ENCODE measurements around the gene HIVEP3. TPM values are rescaled to one million over a fixed set of nuclear protein-coding genes. Genes with fewer than 3 reads are reported as not detected.

The HIVEP3 gene
- total RNA-seq, 1 donor from 2014 or later, result 76.7 TPM

DNA sequence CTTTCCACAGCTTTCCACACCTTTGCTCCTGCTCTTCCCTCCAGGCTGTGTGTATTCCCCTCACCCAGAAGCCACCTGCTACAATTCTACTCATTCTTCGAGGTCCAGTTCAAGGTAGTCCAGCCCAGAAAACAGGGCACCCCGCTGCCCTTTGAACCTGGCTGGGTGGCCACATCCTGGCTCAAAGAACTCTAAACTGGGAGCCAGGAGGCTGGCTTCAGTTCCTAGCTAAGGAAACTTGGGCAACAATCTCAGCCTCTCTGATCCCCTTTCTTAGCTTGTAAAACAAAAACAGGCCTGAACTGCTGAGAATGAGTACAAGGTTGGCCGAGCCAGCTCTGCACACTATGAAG lies 438.9 kb downstream of the HIVEP3 start:
- intact Hi-C loops (cut with micrococcal nuclease), result no loop called here
- H3K27me3 Mint-ChIP-seq (ENCODE audit: insufficient read depth), result peaks cover 4% of the 10 kb centered on the region
- no peak for DNase-seq (ENCODE audit: low spot score)
- H3K27ac Mint-ChIP-seq, result no peak overlapping the region
- no peak overlapping the region for H3K4me3 Mint-ChIP-seq
- H3K9me3 Mint-ChIP-seq, result no peaks in the 10 kb centered on the region
- no peaks in the 10 kb centered on the region for H3K4me1 Mint-ChIP-seq (ENCODE audit: low read depth)
- no peaks in the 10 kb centered on the region for H3K36me3 Mint-ChIP-seq (ENCODE audit: low read depth)

DNA sequence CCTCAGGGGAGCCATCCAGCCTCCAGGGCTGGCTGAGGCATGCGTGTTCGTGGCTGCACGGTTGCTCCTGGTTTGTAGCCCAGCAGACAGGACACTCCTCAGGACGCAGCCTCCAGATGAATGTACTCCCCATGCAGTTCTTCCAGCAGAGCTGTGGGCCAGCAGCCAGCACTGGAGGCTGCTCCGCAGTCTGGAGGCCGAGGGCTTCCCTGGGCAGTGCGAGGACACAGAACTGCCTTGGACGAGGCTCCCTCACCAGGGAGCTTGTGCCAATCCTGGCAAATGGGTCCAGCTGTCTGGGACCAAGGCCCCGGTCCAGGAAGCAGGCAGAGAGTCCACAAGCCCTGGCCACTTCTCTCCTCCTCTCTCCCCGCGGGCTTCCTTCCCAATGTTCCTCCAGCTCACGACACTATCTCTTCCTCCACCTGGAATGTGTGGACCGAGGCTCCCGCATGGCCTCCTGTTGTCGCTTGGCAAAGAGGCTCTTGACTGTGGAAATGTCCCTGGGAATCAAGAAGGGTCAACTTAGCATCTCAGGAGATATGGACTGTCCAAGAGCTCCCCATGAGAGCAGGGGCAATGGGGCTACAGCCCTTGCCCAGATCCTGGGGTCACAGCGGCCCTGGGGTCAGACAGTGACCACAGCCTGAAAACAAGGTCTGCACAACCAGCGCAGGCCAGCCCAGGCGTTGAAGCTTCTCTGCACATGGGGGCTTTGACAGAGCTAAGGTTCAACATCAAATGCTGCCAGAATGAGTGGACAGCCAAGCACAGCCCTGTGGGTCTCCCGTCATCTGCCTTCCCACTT lies 439.5 kb downstream of the HIVEP3 start:
- DNase-seq (ENCODE audit: low spot score), result no peak
- Mint-ChIP-seq H3K27me3 (ENCODE audit: insufficient read depth) (peaks cover 4% of the 10 kb centered on the region), H3K9me3 (no peaks in the 10 kb centered on the region), H3K27ac (no peak overlapping the region), H3K4me3 (no peak overlapping the region), H3K4me1 (ENCODE audit: low read depth) (no peaks in the 10 kb centered on the region), H3K36me3 (ENCODE audit: low read depth) (no peaks in the 10 kb centered on the region)
- intact Hi-C loops (cut with micrococcal nuclease), result no loop called here

- intact Hi-C loops (cut with micrococcal nuclease), result no loop called here
- DNase-seq (ENCODE audit: low spot score), result no peak
- H3K27ac Mint-ChIP-seq, result no peak overlapping the region
- H3K36me3 Mint-ChIP-seq (ENCODE audit: low read depth), result no peaks in the 10 kb centered on the region
- peaks cover 4% of the 10 kb centered on the region for H3K27me3 Mint-ChIP-seq (ENCODE audit: insufficient read depth)
- H3K4me1 Mint-ChIP-seq (ENCODE audit: low read depth), result no peaks in the 10 kb centered on the region
- no peak overlapping the region for H3K4me3 Mint-ChIP-seq
- no peaks in the 10 kb centered on the region for H3K9me3 Mint-ChIP-seq
Measured at GRCh38 chr1:41478118-41478748, 440.5 kb downstream of the HIVEP3 start.

GRCh38 chr1:41476807-41477361 lies 441.8 kb downstream of the HIVEP3 start:
- Mint-ChIP-seq H3K27ac (no peak overlapping the region), H3K4me1 (ENCODE audit: low read depth) (no peaks in the 10 kb centered on the region), H3K4me3 (no peak overlapping the region), H3K9me3 (no peaks in the 10 kb centered on the region), H3K36me3 (ENCODE audit: low read depth) (no peaks in the 10 kb centered on the region), H3K27me3 (ENCODE audit: insufficient read depth) (peaks cover 10% of the 10 kb centered on the region)
- no peak for DNase-seq (ENCODE audit: low spot score)
- intact Hi-C loops (cut with micrococcal nuclease), result no loop called here

- H3K27me3 Mint-ChIP-seq (ENCODE audit: insufficient read depth), result peaks cover 10% of the 10 kb centered on the region
- H3K4me1 Mint-ChIP-seq (ENCODE audit: low read depth), result no peaks in the 10 kb centered on the region
- intact Hi-C loops (cut with micrococcal nuclease), result no loop called here
- H3K9me3 Mint-ChIP-seq, result no peaks in the 10 kb centered on the region
- H3K36me3 Mint-ChIP-seq (ENCODE audit: low read depth), result no peaks in the 10 kb centered on the region
- no peak for DNase-seq (ENCODE audit: low spot score)
- H3K4me3 Mint-ChIP-seq, result no peak overlapping the region
- no peak overlapping the region for H3K27ac Mint-ChIP-seq
Measured at GRCh38 chr1:41475859-41476567, 442.7 kb downstream of the HIVEP3 start.

- Mint-ChIP-seq H3K9me3 (no peaks in the 10 kb centered on the region), H3K27me3 (ENCODE audit: insufficient read depth) (peaks cover 10% of the 10 kb centered on the region), H3K4me3 (no peak overlapping the region), H3K27ac (no peak overlapping the region), H3K4me1 (ENCODE audit: low read depth) (no peaks in the 10 kb centered on the region), H3K36me3 (ENCODE audit: low read depth) (no peaks in the 10 kb centered on the region)
- intact Hi-C loops (cut with micrococcal nuclease), result no loop called here
- no peak for DNase-seq (ENCODE audit: low spot score)
Measured at GRCh38 chr1:41475346-41475745, 443.4 kb downstream of the HIVEP3 start.

DNA sequence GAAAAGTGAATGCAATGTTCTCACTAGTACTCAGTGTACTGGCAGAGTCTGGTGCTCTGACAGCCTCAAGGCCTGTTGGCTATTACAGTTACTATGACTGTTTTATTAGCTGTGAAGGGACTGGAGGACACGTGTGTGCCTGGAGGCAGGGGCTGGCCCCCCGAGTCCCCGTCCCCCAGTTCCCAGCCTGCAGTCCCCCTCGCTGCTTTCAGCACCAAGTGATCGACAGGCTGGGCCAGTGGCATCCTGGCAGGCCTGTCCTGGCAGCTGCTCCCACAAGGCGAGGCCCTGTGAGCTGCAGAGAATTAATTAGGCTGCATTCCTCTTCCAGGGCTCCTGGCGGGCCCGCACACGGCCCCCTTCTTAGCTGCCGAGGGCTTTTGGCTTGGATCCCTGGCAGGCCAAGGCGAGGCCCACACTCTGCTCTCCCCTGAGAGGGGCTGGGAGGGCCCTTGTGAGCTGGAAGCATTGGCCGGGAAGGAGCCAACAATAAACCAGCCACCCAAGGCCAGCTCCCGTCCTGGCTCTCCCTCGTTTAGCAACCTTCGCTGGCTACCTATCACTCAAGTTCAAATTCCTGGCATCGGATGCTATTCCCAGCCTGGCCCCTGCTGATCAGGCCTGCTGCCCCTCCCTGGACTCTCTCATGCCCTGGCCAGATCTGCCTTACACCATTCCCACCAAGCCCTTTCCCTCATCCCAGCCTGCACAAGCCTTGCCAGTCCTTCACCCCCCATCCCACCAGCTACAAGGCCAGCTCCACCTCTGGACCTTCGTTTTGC lies 444.0 kb downstream of the HIVEP3 start:
- H3K27ac Mint-ChIP-seq, result no peak overlapping the region
- intact Hi-C loops (cut with micrococcal nuclease), result no loop called here
- H3K27me3 Mint-ChIP-seq (ENCODE audit: insufficient read depth), result peaks cover 10% of the 10 kb centered on the region
- no peak overlapping the region for H3K4me3 Mint-ChIP-seq
- no peaks in the 10 kb centered on the region for H3K36me3 Mint-ChIP-seq (ENCODE audit: low read depth)
- no peaks in the 10 kb centered on the region for H3K4me1 Mint-ChIP-seq (ENCODE audit: low read depth)
- H3K9me3 Mint-ChIP-seq, result no peaks in the 10 kb centered on the region
- DNase-seq (ENCODE audit: low spot score), result no peak

GRCh38 chr1:41473738-41474362 lies 444.9 kb downstream of the HIVEP3 start:
- Mint-ChIP-seq H3K27me3 (ENCODE audit: insufficient read depth) (peaks cover 9% of the 10 kb centered on the region), H3K9me3 (no peaks in the 10 kb centered on the region), H3K27ac (no peak overlapping the region), H3K36me3 (ENCODE audit: low read depth) (no peaks in the 10 kb centered on the region), H3K4me1 (ENCODE audit: low read depth) (no peaks in the 10 kb centered on the region), H3K4me3 (no peak overlapping the region)
- intact Hi-C loops (cut with micrococcal nuclease), result no loop called here
- DNase-seq (ENCODE audit: low spot score), result no peak

DNA sequence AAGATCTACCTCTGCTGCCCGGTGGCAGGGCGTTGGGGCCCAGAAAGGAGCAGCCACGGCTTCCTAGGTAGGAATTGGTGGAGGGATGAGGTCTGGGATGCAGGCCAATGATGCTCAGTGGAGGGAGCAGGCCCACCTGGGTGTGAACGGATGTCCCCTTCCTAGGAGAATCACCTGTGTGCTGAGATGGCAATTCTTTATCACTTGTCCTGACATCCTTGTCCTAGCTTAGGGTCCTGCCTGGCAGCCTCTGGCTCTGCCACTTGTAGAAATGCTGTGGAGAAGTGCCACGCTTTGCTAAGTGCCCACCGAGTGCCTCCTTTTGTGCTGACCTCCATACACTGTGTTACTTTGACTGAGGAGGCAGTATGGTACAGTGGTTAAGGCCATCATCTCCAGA lies 447.1 kb downstream of the HIVEP3 start:
- no peak for DNase-seq (ENCODE audit: low spot score)
- Mint-ChIP-seq H3K9me3 (no peaks in the 10 kb centered on the region), H3K27me3 (ENCODE audit: insufficient read depth) (peaks cover 9% of the 10 kb centered on the region), H3K36me3 (ENCODE audit: low read depth) (no peaks in the 10 kb centered on the region), H3K4me1 (ENCODE audit: low read depth) (no peaks in the 10 kb centered on the region), H3K27ac (no peak overlapping the region), H3K4me3 (no peak overlapping the region)
- intact Hi-C loops (cut with micrococcal nuclease), result no loop called here

GRCh38 chr1:41469706-41470105 lies 449.0 kb downstream of the HIVEP3 start:
- H3K4me1 Mint-ChIP-seq (ENCODE audit: low read depth), result no peaks in the 10 kb centered on the region
- H3K9me3 Mint-ChIP-seq, result no peaks in the 10 kb centered on the region
- H3K36me3 Mint-ChIP-seq (ENCODE audit: low read depth), result no peaks in the 10 kb centered on the region
- peaks cover 6% of the 10 kb centered on the region for H3K27me3 Mint-ChIP-seq (ENCODE audit: insufficient read depth)
- no peak overlapping the region for H3K27ac Mint-ChIP-seq
- H3K4me3 Mint-ChIP-seq, result no peak overlapping the region
- intact Hi-C loops (cut with micrococcal nuclease), result no loop called here
- no peak for DNase-seq (ENCODE audit: low spot score)

DNA sequence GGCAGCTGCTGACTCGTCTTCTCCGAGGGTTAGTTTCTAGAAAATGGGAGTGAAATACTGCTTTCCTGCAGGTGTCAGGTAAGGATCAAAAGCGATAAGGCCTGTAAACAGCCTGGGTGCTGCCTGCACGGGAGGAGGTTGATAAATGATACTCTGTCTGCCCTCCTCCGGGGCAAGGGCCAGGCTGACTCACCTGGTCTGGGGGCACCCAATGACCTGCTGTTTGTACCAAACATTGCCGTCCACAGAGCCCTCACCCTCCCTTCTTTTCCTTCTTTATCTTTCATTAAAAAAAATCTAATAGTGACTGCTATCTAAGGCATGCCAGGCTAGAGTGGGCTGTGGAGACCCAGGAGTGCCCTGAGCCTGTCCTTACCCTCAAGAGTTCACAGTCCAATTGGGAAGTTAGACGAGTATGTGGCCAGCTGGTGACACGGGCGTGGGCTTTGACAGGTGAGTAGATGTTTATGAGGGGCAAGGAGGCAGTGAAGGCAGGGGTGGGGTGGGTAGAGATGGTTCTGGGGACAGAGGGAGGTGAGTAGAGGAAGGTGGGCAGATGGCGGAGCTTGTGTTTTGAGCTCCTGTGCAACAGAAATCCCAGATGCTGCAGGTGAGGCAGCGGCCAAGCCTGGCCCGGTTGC lies 450.5 kb downstream of the HIVEP3 start:
- intact Hi-C loops (cut with micrococcal nuclease), result no loop called here
- H3K4me3 Mint-ChIP-seq, result no peak overlapping the region
- DNase-seq (ENCODE audit: low spot score), result no peak
- H3K36me3 Mint-ChIP-seq (ENCODE audit: low read depth), result no peaks in the 10 kb centered on the region
- peaks cover 8% of the 10 kb centered on the region for H3K27me3 Mint-ChIP-seq (ENCODE audit: insufficient read depth)
- H3K4me1 Mint-ChIP-seq (ENCODE audit: low read depth), result no peaks in the 10 kb centered on the region
- no peak overlapping the region for H3K27ac Mint-ChIP-seq
- H3K9me3 Mint-ChIP-seq, result no peaks in the 10 kb centered on the region

DNA sequence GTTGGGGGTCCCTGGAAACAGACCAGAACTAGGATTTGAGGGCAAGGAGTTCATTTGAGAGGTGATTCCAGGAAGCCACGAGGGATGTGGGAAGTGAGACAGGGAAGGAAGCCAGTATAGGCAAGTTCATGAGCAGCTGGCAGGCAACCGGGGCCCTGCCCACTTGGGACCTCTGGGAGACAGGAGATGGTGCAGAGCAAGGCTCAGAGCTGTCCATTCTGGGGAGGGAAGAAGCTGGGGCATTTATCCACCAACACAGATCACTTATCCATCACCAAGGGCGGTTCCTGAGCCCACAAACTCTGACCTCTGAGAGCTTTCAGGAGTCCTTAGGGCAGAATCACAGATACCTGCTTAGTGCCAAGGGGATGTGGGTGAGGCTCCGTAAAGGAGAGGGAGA lies 451.0 kb downstream of the HIVEP3 start:
- H3K4me3 Mint-ChIP-seq, result no peak overlapping the region
- H3K4me1 Mint-ChIP-seq (ENCODE audit: low read depth), result no peaks in the 10 kb centered on the region
- H3K27me3 Mint-ChIP-seq (ENCODE audit: insufficient read depth), result peaks cover 8% of the 10 kb centered on the region
- H3K9me3 Mint-ChIP-seq, result no peaks in the 10 kb centered on the region
- no peaks in the 10 kb centered on the region for H3K36me3 Mint-ChIP-seq (ENCODE audit: low read depth)
- intact Hi-C loops (cut with micrococcal nuclease), result no loop called here
- H3K27ac Mint-ChIP-seq, result no peak overlapping the region
- DNase-seq (ENCODE audit: low spot score), result no peak

Data from activated T-helper 1 cell treated with anti-CD3 and anti-CD28 coated beads, Interleukin-12 subunit alpha, Interleukin-12 subunit beta, Interleukin-2, Interleukin-4 antibody, amounts not matched to agents 30 ng/mL and 10 ng/mL and 1 ng/mL, durations not matched to agents 14 hours and 24 hours and 36 hours (primary cell).